Activated CD8-positive, alpha-beta memory T cell treated with anti-CD3 and anti-CD28 coated beads for 48 hours (primary cell): ENCODE data around the gene PSMB9.
"Not testable (repeated sequence)": the region's sequence is repeated elsewhere in the genome, so short reads cannot be mapped to it uniquely, and the experiment has no call there.

Experiments used
- DNase-seq, 3 experiments: peaks; one replicate each; pipeline ENCODE4 v3.0.0-alpha.2; 2020; ENCODE audit warnings: low read depth in 2 of 3, low spot score in 2 of 3

Gene PSMB9

DNA sequence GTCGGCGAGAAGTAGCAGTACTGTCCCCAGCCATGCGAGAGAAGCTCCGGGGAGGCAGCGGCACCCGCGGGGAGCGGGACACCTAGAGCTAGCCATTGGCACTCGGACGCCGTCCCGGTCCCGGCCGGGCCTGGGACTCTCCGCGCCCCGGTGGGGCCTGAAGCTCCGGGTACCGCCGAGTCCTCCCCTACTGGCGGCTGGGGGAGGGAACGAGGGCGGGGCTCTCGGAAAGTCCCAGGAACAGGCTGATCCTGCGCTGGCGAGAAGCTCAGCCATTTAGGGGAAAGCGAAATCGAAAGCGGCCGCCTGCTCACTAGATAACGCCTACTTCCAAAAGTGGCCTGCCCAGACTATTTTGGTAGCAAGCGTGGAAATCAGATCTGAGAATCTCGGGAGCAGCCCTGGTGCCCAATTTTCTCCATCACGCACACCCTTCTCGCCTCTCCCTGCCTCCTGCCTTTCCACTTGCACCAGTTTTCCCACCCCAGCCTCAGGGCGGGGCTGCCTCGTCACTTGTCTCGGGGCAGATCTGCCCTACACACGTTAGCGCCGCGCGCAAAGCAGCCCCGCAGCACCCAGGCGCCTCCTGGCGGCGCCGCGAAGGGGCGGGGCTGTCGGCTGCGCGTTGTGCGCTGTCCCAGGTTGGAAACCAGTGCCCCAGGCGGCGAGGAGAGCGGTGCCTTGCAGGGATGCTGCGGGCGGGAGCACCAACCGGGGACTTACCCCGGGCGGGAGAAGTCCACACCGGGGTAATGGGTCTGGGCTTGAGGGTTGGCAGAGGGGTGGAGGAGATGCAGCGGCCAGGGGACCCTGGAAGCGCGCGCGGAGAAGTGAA lies at the start of gene PSMB9, which contains the start of gene TAP1:
PSMB9 (plus strand) TSS at position 652 of the 835 bp plus-strand sequence; CDS start at position 690, 38 bp downstream.
TAP1 (minus strand) TSS at position 164 of the 835 bp plus-strand sequence; CDS start at position 96, 68 bp downstream.
- peak; percentile 79 to 87 (median 80) for DNase-seq

DNA sequence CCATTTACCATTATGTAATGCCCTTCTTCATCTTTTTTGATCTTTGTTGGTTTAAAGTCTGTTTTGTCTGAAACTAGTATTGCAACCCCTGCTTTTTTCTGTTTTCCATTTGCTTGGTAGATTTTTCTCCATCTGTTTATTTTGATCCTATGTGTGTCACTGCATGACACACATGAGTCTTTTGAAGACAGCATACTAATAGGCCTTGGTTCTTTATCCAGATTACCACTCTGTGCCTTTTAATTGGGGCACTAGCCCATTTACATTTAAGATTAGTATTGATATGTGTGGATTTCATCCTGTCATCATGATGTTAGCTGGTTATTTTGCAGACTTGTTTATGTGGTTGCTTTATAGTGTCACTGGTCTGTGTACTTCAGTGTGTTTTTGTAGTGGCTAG lies 48.6 kb upstream of the PSMB9 start:
- not testable (repeated sequence) for DNase-seq

DNA sequence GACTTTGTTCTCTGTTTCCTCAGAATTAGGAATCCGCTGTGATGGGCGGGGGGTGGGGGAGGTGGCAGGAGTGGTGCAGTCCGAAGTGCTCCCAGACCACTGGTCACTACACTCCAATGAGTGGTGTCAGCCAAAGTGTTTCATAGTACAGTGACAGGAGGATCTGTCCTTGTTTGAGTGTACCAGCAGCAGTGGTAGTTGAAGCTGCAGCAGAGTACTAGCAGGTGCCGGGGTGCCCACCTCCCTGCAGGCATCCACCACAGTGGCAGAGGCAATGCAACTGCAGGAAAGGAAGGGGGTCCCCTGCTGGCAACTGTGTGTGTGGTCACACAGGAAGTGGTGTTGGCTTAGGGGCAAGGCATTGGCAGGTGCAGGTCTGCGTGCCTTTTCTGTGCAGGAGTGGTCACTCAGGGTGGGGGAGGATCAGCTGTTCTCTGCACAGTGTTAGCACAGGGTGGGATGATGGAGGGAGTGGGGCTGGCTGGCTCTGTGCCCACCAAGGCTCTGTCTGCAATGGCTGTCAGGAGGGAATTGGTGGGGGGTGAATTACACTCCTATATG lies 46.9 kb upstream of the PSMB9 start:
- DNase-seq = no peak

- no peak for DNase-seq
Measured at GRCh38 chr6:32809171-32809570, 44.8 kb upstream of the PSMB9 start.

DNA sequence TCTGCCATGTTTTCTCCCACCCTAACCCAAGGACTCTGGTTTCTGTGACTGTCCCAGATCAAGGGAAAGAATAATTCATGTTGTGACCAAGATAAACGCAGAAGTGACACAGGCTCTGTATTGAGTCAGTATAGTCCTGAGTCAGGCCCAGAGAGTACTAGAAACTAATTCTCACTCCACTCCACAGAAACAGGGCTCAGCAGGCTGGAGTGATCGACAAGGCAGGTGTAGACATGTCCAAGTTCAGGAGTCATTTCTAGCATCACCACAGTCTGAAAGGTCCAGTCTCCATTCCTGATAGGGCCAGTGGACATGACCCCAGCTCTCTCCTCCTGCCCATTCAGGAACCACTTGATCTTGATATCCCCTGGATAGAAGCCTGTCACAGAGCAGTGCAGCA lies 39.8 kb upstream of the PSMB9 start:
- no peak for DNase-seq

- no peak for DNase-seq
Measured at GRCh38 chr6:32815115-32815514, 38.9 kb upstream of the PSMB9 start.

- no peak for DNase-seq
Measured at GRCh38 chr6:32815996-32816395, 38.0 kb upstream of the PSMB9 start.

GRCh38 chr6:32816746-32817204 lies 37.2 kb upstream of the PSMB9 start, which contains the start of gene HLA-DOB:
Gene HLA-DOB (minus strand): TSS chr6:32817002. CDS start chr6:32816951, 51 bp downstream.
- DNase-seq = no peak

GRCh38 chr6:32818867-32819266 lies 35.1 kb upstream of the PSMB9 start:
- no peak for DNase-seq

DNA sequence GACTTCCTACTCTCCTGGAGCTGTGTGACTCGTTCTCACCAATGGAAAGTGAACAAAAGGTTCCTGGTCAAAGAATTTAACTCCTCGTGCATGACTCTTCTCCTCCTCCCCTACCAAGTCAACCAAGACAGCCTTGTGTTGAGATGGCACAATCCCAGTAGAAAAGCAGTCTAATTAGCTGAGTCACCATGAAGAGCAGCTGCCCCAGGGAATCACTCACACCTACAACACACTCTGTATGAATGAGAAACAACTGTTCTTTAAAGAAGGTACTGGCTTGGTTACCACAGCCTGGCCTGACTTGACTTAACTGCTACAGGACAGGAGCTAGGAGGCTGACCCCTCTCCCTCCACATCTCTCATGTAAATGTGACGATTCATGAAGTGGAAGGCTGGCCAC lies 34.3 kb upstream of the PSMB9 start:
- DNase-seq = no peak

DNA sequence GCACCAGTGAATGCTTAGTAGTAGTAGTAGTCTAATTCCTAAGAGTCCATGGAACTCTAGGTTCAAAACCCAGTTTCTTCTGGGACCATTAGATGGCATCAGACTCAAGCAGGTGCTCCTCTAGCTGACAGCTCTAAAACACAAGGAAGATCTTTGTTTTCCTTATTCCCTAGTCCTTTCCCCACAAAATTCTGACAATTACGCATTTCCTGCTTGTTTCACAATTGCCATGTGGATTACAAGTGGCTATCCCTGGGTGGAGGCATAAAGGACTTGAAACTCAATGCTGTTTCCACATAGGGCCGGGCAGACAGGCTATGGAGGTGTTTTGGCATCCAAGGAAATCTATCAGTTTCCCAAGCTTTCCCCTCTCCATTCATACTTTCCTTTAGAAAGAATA lies 28.0 kb upstream of the PSMB9 start:
- DNase-seq = no peak

DNA sequence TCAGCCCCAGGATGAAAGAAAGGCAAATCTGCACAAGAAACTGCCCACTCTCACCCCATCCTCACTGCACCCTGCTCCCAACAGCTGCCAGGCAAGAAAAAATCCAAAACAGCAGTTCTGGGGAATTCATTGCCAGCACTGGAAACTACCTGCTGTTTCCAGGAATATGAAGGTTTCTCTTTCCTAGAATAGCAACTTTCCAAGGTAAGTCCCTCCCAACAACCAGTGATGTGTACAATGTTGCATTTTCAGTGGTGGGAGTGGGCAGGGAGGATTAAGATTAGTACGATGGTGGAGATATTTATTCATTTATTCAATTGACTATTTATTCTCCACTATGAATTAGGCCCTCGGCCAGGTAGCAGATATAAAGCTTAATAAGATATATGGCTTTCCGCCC lies 27.0 kb upstream of the PSMB9 start:
- no peak for DNase-seq

- no peak for DNase-seq
Measured at GRCh38 chr6:32829495-32829894, 24.5 kb upstream of the PSMB9 start.

- DNase-seq = no peak
Measured at GRCh38 chr6:32830017-32830416, 24.0 kb upstream of the PSMB9 start.

DNA sequence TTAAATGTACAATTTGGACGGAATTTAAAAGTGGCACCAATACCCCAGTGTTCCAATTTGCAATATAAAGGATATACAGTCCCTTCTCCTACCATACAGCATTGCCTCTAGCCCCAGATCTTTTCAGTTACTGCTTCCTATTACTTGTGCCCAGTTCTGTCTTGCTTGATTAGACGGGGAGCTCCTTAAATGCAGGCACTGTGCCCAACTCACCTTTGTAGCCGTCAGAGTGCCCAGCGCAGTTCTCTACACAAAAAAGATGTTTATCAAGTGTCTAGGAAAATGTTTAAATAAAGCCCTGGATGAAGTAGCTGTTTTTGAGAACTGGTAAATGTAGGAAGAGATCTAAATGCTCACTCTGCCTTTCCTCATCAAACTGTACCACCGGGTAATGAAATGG lies 23.1 kb upstream of the PSMB9 start:
- no peak for DNase-seq

DNA sequence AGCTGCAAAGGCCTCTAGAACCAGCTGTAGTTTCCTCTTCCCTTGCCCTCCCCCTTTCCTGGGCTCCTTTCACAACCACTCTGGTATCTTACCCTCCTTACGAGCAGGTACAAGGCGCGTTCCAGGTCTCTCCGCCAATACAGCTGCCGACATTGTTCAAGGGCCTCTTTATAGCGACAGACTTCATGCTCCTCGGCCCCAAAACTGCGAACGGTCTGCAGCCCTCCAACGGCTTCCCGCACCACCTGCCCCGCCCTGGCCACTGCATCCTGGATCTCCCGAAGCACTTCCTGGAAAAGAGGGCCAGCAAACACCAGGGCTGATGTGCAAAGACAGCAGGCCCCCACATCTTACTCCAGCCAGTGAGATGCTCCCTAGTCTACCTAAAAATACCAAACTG lies 21.5 kb upstream of the PSMB9 start:
- DNase-seq = no peak

- no peak for DNase-seq
Measured at GRCh38 chr6:32833664-32834063, 20.3 kb upstream of the PSMB9 start.

GRCh38 chr6:32835167-32835893 lies 18.7 kb upstream of the PSMB9 start:
- no peak for DNase-seq

DNA sequence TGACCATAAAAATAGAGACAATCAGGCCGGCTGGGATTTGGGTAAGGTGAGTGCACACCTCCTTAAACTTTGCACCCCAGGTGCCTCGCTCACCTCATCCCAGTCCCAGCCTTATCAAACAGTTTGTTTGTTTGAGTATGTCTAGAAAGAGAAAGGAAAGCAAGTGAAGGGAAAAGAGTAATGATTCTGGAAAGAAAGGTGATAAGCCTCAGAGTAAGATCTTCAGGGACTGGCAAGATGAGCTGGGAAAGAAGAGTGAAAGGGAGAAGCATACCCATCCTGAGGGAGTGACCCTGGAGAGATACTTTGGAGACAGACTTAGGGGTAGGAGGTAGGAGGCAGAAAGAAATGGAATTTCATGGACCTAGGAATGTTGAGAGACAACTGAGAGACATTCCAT lies 17.1 kb upstream of the PSMB9 start:
- no peak for DNase-seq

DNA sequence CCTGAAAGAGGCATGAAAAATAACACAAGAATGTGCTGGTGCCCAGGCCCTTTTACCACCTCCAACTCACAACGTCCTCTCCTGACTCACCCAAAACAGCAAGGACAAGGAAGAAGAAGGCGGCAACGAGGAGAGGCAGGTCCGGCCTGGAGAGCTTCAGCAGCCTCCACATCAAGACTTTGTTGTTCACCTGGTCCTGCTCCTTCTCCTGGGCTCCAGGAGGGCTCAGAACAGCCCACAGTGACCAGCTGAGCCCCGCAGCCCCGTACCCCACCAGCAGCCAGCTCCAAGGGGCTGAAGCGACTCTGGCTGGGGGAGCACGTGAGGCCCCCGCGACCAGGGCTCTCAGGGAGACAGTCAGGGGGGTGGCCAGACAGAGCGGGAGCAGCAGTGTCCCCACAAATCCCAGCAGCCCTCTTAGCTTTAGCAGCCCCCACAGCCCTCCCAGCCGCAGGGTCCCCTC lies 16.3 kb upstream of the PSMB9 start:
- DNase-seq = no peak

DNA sequence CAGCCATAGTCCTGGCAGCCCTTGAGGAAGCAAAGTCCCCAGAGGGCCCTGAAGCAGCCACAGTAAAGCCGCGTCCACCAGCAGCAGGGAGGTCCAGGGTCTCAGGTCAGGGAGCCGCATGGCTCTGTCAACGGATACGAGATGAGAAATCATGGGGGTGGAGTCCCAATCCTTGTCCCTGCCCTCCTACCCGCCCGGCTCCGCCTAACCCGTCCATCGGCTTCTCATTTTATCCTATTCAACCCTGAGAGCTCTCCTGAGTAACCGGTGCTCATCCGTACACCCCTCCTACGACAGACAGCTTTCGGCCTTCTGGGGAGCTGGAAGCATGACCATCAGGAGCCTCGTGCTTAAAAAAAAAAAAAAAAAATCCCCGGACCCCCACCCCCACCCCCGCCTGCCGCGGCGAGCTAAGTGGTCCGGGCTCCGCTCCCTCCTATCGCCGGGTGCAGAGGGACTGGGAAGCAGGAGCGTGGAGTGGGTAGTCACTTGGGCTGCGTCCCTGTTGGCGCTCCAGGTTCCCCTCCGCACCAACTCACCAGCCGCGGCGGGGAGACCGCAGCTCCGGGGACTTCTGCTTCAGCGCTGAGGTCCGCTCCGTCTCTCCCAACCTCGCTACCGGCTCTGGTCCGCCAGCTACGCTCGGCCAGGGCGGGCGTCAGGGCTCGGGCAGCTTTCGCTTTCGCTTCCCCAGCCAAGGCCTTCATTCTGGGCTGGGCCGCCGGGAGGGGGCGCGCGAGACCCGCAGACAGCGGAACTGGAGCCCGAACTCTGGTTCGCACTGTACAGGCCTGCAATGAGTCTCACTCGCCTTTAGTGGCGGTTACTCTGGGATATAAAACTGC lies 15.7 kb upstream of the PSMB9 start, which contains the start of gene TAP2:
TAP2 (minus strand) TSS at position 626 of the 845 bp plus-strand sequence; CDS start at position 120, 506 bp downstream.
- DNase-seq = peak; percentile 95 to 96 (median 96)
